GM23338 (cell line): ENCODE measurements around the gene ATG16L2. TPM values are rescaled to one million over a fixed set of nuclear protein-coding genes. Genes with fewer than 3 reads are reported as not detected.

Experiments
- ATAC-seq: fragments of 200-7000 bp; cut with Tn5 transposase; 3 replicates; pipeline ENCODE4 v1.9.1; 2020
- DNase-seq: peaks from one replicate; pipeline ENCODE4 v3.0.0-alpha.2; 2015; ENCODE audit warnings: low spot score
- H2AFZ ChIP-seq: fragments of 200-600 bp; sonication (generic); 2 replicates; pipeline ENCODE4 v1.8.0; 2016; ENCODE audit warnings: antibody characterized with exemption, mild to moderate bottlenecking, moderate library complexity
- H3F3A ChIP-seq: fragments of 200-600 bp; sonication (generic); replicated peaks from 2 replicates; pipeline ENCODE4 v1.8.0; 2017; ENCODE audit warnings: antibody characterized with exemption, mixed run types, low read depth
- H3K27ac ChIP-seq: fragments of 200-600 bp; sonication (generic); 2 replicates; pipeline ENCODE4 v1.6.1; 2016; ENCODE audit warnings: low read depth
- H3K27me3 ChIP-seq: fragments of 200-600 bp; sonication (generic); 2 replicates; pipeline ENCODE4 v1.8.0; 2016; ENCODE audit warnings: mild to moderate bottlenecking, mixed run types, moderate library complexity; ENCODE audit not compliant: insufficient read depth
- H3K36me3 ChIP-seq: fragments of 200-600 bp; sonication (generic); 2 replicates; pipeline ENCODE4 v1.8.0; 2016; ENCODE audit warnings: mild to moderate bottlenecking; ENCODE audit not compliant: insufficient read depth
- H3K4me1 ChIP-seq: fragments of 200-600 bp; sonication (generic); 2 replicates; pipeline ENCODE4 v1.8.0; 2016; ENCODE audit warnings: mild to moderate bottlenecking, moderate library complexity; ENCODE audit not compliant: insufficient read depth
- H3K4me2 ChIP-seq: fragments of 200-600 bp; sonication (generic); 2 replicates; pipeline ENCODE4 v1.7.1; 2017; ENCODE audit warnings: mixed run types
- H3K4me3 ChIP-seq: fragments of 200-600 bp; sonication (generic); 2 replicates; pipeline ENCODE4 v1.6.1; 2016; ENCODE audit warnings: mixed run types
- H3K79me2 ChIP-seq: fragments of 200-600 bp; sonication (generic); replicated peaks from 2 replicates; pipeline ENCODE4 v1.8.0; 2017; ENCODE audit warnings: mild to moderate bottlenecking; ENCODE audit not compliant: insufficient read depth
- H3K9me2 ChIP-seq: fragments of 200-600 bp; sonication (generic); 2 replicates; pipeline ENCODE4 v1.8.0; 2017; ENCODE audit not compliant: insufficient read depth
- H4K20me1 ChIP-seq: fragments of 200-600 bp; sonication (generic); replicated peaks from 2 replicates; pipeline ENCODE4 v1.8.0; 2017; ENCODE audit warnings: mild to moderate bottlenecking; ENCODE audit not compliant: insufficient read depth
- H3K27ac Mint-ChIP-seq: 2 replicates; pipeline ENCODE4 v1.8.0; 2020; ENCODE audit warnings: inconsistent platforms, mild to moderate bottlenecking, moderate library complexity, mixed read lengths
- H3K27me3 Mint-ChIP-seq: 3 replicates; pipeline ENCODE4 v1.8.0; 2022; ENCODE audit warnings: low read depth, mild to moderate bottlenecking, moderate library complexity, mixed read lengths, inconsistent platforms; ENCODE audit not compliant: insufficient read depth, poor library complexity
- H3K36me3 Mint-ChIP-seq: 3 replicates; pipeline ENCODE4 v1.8.0; 2021; ENCODE audit warnings: low read depth, mild to moderate bottlenecking, inconsistent platforms, moderate library complexity, mixed read lengths
- H3K4me1 Mint-ChIP-seq: 3 replicates; pipeline ENCODE4 v1.8.0; 2020; ENCODE audit warnings: mild to moderate bottlenecking, inconsistent platforms, mixed read lengths
- H3K4me3 Mint-ChIP-seq: 3 replicates; pipeline ENCODE4 v1.8.0; 2021; ENCODE audit warnings: moderate library complexity, mild to moderate bottlenecking, inconsistent platforms, mixed read lengths
- H3K9me3 Mint-ChIP-seq: 3 replicates; pipeline ENCODE4 v1.8.0; 2020; ENCODE audit warnings: moderate library complexity, mild to moderate bottlenecking, inconsistent platforms, mixed read lengths
- CREB1 ChIP-seq: fragments of 250-450 bp; sonication (Bioruptor Pico); IDR thresholded peaks from 2 replicates; pipeline ENCODE4 v1.5.0; 2020; ENCODE audit warnings: low read depth, mild to moderate bottlenecking, moderate library complexity
- EZH2 ChIP-seq: fragments of 200-600 bp; sonication (generic); IDR thresholded peaks from one replicate; pipeline ENCODE4 v1.8.0; 2017; ENCODE audit warnings: antibody characterized with exemption, mild to moderate bottlenecking, low read depth; ENCODE audit not compliant: unreplicated experiment
- EZH2phosphoT487 ChIP-seq: fragments of 200-600 bp; sonication (generic); IDR thresholded peaks from one replicate; pipeline ENCODE4 v1.8.1; 2018; ENCODE audit warnings: antibody characterized with exemption; ENCODE audit not compliant: unreplicated experiment
- JUNB ChIP-seq: IDR thresholded peaks from one replicate; pipeline ENCODE4 v1.6.1; 2016; ENCODE audit warnings: antibody characterized with exemption; ENCODE audit not compliant: unreplicated experiment
- NANOG ChIP-seq: IDR thresholded peaks from 2 replicates; pipeline ENCODE4 v1.6.1; 2016; ENCODE audit warnings: antibody characterized with exemption, borderline replicate concordance
- POLR2AphosphoS5 ChIP-seq: IDR thresholded peaks from 2 replicates; pipeline ENCODE4 v1.6.1; 2016; ENCODE audit warnings: antibody characterized with exemption, low read depth
- REST ChIP-seq: IDR thresholded peaks from one replicate; pipeline ENCODE4 v1.6.1; 2018; ENCODE audit warnings: antibody characterized with exemption; ENCODE audit not compliant: unreplicated experiment
- STAT1 ChIP-seq: IDR thresholded peaks from one replicate; pipeline ENCODE4 v1.6.1; 2016; ENCODE audit warnings: antibody characterized with exemption; ENCODE audit not compliant: unreplicated experiment
- ZNF114 ChIP-seq: fragments of 250-450 bp; sonication (Bioruptor Pico); IDR thresholded peaks from 2 replicates; pipeline ENCODE4 v1.5.0; 2020; ENCODE audit warnings: mild to moderate bottlenecking, moderate library complexity
- ZNF331 ChIP-seq: fragments of 250-450 bp; sonication (Bioruptor Pico); IDR thresholded peaks from 2 replicates; pipeline ENCODE4 v1.5.0; 2020; ENCODE audit warnings: low read depth, mild to moderate bottlenecking, moderate library complexity
- ZNF462 ChIP-seq: fragments of 250-450 bp; sonication (Bioruptor Pico); IDR thresholded peaks from 2 replicates; pipeline ENCODE4 v1.5.0; 2020; ENCODE audit warnings: mild to moderate bottlenecking, moderate library complexity
- polyA plus RNA-seq: library from polyadenylated mRNA; unstranded; fragments of >200 nt; fragmentation: Nextera tagmentation; extraction: Ambion mirVana; gene quantifications from 2 replicates; pipeline ENCODE4 v1.2.1, GENCODE V29; 2016
- total RNA-seq: library from RNA; depleted of rRNA; stranded (reverse); fragments of >200 nt; shearing (Covaris generic); gene quantifications from 2 replicates; pipeline ENCODE4 v1.2.3, GENCODE V29; 2014
- TF ChIP-seq, protein P1 (sequence below): IDR thresholded peaks from 2 replicates; pipeline ENCODE4 v1.6.1; 2016; ENCODE audit warnings: antibody characterized with exemption
- TF ChIP-seq, protein P2 (sequence below), 2 experiments: fragments of 200-600 bp in 1 of 2; sonication (generic) in 1 of 2; conservative IDR thresholded peaks; 2 replicates each; pipeline versions ENCODE4 v1.5.1 to v1.6.1; 2016 to 2017; ENCODE audit warnings: antibody characterized with exemption in 2 of 2, low read depth in 2 of 2, mild to moderate bottlenecking in 2 of 2, moderate library complexity in 1 of 2

ATG16L2 gene
- total and polyA plus RNA-seq, 2 experiments from 2014 or later: 9.6 to 24.6 TPM

DNA sequence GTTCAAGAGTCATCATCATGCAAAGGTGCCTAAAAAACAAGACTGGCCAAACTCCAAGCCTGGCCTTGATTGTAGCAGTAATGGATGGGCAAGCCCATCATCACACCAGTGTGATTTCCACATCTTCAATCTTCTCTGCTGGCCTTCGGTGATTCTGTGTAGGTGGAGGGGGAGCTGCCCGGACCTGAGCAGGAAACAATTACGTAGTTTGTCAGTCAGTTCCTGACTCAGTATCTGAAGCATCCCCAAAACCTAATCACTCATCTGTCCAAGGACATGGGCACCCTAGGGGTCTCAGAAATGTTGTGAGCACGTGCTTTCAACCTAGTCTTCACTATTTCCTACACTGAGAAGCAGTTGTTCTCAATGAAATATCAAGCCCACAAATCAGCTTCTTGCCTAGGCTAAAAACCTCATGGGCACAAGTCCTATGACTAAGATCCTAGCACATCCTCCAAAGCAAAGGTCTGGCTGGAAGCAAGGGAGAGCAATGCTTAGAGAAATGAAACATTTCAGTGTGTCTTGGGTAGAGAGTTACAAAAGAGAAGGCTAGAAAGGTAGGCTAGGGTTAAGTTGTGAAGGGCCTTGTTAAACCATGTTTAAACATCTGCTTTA lies 24.6 kb downstream of the ATG16L2 start:
- no peaks in the 10 kb centered on the region for H3K27me3 ChIP-seq
- no peak for ATAC-seq

More for the DNA sequence above, 24.6 kb downstream of the ATG16L2 start:
- DNase-seq: no peak
- Histone ChIP-seq H3K9me2 (no peaks in the 10 kb centered on the region), H2AFZ (no peak overlapping the region), H3K79me2 (no peaks in the 10 kb centered on the region), H3K27ac (no peak overlapping the region), H3F3A (peaks cover 4% of the 10 kb centered on the region; the same call in 1 of the 2 replicates), H3K4me1 (no peaks in the 10 kb centered on the region), H3K4me3 (no peak overlapping the region), H3K36me3 (no peaks in the 10 kb centered on the region), H3K4me2 (no peak overlapping the region), H4K20me1 (no peaks in the 10 kb centered on the region)
- Mint-ChIP-seq H3K4me1 (peaks cover 8% of the 10 kb centered on the region; the same call in 1 of the 3 replicates), H3K27ac (no peak overlapping the region), H3K4me3 (no peak overlapping the region), H3K9me3 (no peaks in the 10 kb centered on the region), H3K36me3 (no peaks in the 10 kb centered on the region), H3K27me3 (no peaks in the 10 kb centered on the region)
- TF ChIP-seq, protein P1, sequence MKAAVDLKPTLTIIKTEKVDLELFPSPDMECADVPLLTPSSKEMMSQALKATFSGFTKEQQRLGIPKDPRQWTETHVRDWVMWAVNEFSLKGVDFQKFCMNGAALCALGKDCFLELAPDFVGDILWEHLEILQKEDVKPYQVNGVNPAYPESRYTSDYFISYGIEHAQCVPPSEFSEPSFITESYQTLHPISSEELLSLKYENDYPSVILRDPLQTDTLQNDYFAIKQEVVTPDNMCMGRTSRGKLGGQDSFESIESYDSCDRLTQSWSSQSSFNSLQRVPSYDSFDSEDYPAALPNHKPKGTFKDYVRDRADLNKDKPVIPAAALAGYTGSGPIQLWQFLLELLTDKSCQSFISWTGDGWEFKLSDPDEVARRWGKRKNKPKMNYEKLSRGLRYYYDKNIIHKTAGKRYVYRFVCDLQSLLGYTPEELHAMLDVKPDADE: no peak
- TF ChIP-seq, protein P2, sequence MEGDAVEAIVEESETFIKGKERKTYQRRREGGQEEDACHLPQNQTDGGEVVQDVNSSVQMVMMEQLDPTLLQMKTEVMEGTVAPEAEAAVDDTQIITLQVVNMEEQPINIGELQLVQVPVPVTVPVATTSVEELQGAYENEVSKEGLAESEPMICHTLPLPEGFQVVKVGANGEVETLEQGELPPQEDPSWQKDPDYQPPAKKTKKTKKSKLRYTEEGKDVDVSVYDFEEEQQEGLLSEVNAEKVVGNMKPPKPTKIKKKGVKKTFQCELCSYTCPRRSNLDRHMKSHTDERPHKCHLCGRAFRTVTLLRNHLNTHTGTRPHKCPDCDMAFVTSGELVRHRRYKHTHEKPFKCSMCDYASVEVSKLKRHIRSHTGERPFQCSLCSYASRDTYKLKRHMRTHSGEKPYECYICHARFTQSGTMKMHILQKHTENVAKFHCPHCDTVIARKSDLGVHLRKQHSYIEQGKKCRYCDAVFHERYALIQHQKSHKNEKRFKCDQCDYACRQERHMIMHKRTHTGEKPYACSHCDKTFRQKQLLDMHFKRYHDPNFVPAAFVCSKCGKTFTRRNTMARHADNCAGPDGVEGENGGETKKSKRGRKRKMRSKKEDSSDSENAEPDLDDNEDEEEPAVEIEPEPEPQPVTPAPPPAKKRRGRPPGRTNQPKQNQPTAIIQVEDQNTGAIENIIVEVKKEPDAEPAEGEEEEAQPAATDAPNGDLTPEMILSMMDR (conservative IDR thresholded peaks at IDR 0.05; ENCODE audit: low read depth in 2 of 2): no peak
- no peak for TF ChIP-seq JUNB
- TF ChIP-seq STAT1: no peak
- TF ChIP-seq EZH2: no peak
- TF ChIP-seq ZNF331 (CRISPR knock-in tag): no peak
- TF ChIP-seq POLR2AphosphoS5: no peak
- TF ChIP-seq NANOG: no peak
- no peak for TF ChIP-seq REST
- no peak for TF ChIP-seq ZNF462
- TF ChIP-seq EZH2phosphoT487: no peak
- TF ChIP-seq ZNF114: no peak
- TF ChIP-seq CREB1 (CRISPR knock-in tag): no peak
